PFSK-1 (cell line): ENCODE results near the gene MRFAP1.

Source experiments
- FOXP2 ChIP-seq: optimal IDR thresholded peaks from 2 replicates; pipeline ENCODE3; 2011; ENCODE audit warnings: borderline replicate concordance, control low read depth, inconsistent platforms; ENCODE audit not compliant: insufficient read depth; ENCODE audit errors: extremely low read length, extremely low read depth
- POLR2AphosphoS5 ChIP-seq: IDR thresholded peaks from 2 replicates; pipeline ENCODE4 v1.6.1; 2012; ENCODE audit warnings: low read depth, mild to moderate bottlenecking, control low read depth, low read length, moderate library complexity
- REST ChIP-seq, 2 experiments: IDR thresholded peaks; 2 replicates each; pipeline versions ENCODE4 v1.6.1 to v1.8.0; 2011 to 2012; ENCODE audit warnings: low read depth in 2 of 2, low read length in 2 of 2, control low read depth in 1 of 2, inconsistent platforms in 1 of 2, mild to moderate bottlenecking in 1 of 2, moderate library complexity in 1 of 2; ENCODE audit not compliant: insufficient read depth in 1 of 2
- SIN3A ChIP-seq: IDR thresholded peaks from 2 replicates; pipeline ENCODE4 v1.6.1; 2012; ENCODE audit warnings: mild to moderate bottlenecking, low read length, moderate library complexity, borderline replicate concordance; ENCODE audit not compliant: insufficient read depth
- TAF1 ChIP-seq: IDR thresholded peaks from 2 replicates; pipeline ENCODE4 v1.6.1; 2012; ENCODE audit warnings: low read length, control low read depth, borderline replicate concordance; ENCODE audit not compliant: insufficient read depth

MRFAP1 gene

DNA sequence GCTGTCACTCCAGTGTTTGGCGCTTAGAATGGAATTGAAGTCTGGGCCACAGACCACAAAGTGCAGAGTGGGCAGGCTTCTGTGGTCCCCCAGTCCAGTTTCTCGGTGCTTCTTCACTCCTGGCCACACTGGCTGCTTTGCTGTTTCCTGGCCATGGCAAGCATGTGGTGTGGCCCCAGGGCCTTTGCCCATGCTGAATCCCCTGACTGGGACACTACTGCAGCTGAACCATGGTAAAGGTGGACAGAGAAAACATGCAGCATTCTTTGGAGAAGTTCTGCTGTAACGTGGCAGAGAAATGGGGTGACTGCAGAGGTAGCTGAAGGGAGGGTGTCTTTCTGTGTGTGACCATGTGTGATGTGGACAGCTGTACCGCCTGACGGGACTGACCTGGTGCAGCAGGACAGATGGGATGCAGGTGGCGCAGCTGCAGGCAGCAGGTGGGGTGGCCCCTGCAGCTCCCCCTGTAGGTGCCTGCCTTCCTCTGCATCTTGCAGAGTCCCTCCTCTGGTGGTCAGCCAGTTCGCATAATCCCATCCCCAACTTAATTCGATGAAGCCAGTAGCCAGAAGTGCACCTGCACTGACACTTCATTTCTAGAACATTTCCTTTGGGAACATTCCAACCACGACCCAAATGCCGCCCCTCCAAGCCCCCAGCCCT lies 40.0 kb downstream of the MRFAP1 start:
- TF ChIP-seq SIN3A (no peak), TAF1 (no peak), POLR2AphosphoS5 (no peak), REST (IDR thresholded peaks at IDR 0.05; ENCODE audit: insufficient read depth in 1 of 2, low read depth in 2 of 2, low read length in 2 of 2) (no peak), FOXP2 (no peak)

- TF ChIP-seq TAF1 (no peak), FOXP2 (no peak), SIN3A (no peak), REST (IDR thresholded peaks at IDR 0.05; ENCODE audit: insufficient read depth in 1 of 2, low read depth in 2 of 2, low read length in 2 of 2) (no peak), POLR2AphosphoS5 (no peak)
These were observed 40.7 kb downstream of the MRFAP1 start for GRCh38 chr4:6681191-6681590.

GRCh38 chr4:6682862-6683590 lies 42.5 kb downstream of the MRFAP1 start:
- no peak for TF ChIP-seq TAF1
- no peak for TF ChIP-seq SIN3A
- TF ChIP-seq POLR2AphosphoS5, result no peak
- no peak for TF ChIP-seq REST (IDR thresholded peaks at IDR 0.05; ENCODE audit: insufficient read depth in 1 of 2, low read depth in 2 of 2, low read length in 2 of 2)
- TF ChIP-seq FOXP2, result no peak

DNA sequence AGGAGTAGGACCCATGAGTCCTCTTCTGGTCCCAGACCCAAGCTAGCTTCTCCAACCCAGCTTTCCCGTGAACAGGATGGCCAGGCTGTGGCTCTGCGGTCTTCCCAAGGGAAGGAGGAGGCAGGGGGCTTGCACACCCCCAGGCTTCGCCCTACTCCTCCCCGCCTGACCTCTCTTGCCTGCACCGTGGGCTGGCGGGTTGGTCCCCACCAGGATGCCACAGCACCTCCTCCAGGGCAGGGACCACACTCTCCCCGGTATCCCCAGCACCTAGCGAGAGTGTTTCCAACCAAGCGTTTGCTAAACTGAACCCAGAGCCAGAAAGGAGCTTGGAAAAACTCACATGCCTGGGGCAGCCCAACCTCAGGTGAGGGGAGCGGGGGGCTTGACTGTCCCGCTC lies 44.2 kb downstream of the MRFAP1 start:
- TF ChIP-seq FOXP2, result no peak
- no peak for TF ChIP-seq POLR2AphosphoS5
- no peak for TF ChIP-seq TAF1
- TF ChIP-seq SIN3A, result no peak
- TF ChIP-seq REST (IDR thresholded peaks at IDR 0.05; ENCODE audit: insufficient read depth in 1 of 2, low read depth in 2 of 2, low read length in 2 of 2), result no peak
